PC-3 (cell line): Measurements from ENCODE around the gene SYNGR2. TPM values are rescaled to one million over a fixed set of nuclear protein-coding genes. Genes with fewer than 3 reads are reported as not detected.

Experiments used
- ATAC-seq: fragments of 200-7000 bp; cut with Tn5 transposase; 2 replicates; pipeline ENCODE4 v1.9.1; 2020; ENCODE audit warnings: mild to moderate bottlenecking, moderate library complexity
- BruUV-seq: library from RNA; stranded (reverse); fragments of 400-500 nt; replicated peaks from 2 replicates; lab custom pipeline; 2021; lab: Mats Ljungman, UMichigan
- CTCF ChIA-PET: fragments of 300-600 bp; sonication (Branson Sonifier 250); formaldehyde crosslinking; loops from one replicate; lab custom pipeline; 2022; ENCODE audit warnings: antibody characterized with exemption; lab: Charles Lee
- POLR2A ChIA-PET: fragments of 300-600 bp; sonication (Branson Sonifier 250); formaldehyde crosslinking; loops from one replicate; lab custom pipeline; 2022; ENCODE audit warnings: antibody characterized with exemption; ENCODE audit not compliant: unreplicated experiment; lab: Charles Lee
- DNase-seq: peaks from one replicate; pipeline ENCODE4 v3.0.0-alpha.2; 2015
- H2AFZ ChIP-seq: fragments of 300-600 bp; sonication (generic); 2 replicates; pipeline ENCODE4 v1.6.0; 2016; ENCODE audit warnings: antibody characterized with exemption, low read length
- H3F3A ChIP-seq: fragments of 300-600 bp; sonication (generic); one replicate; pipeline ENCODE4 v1.6.0; 2017; ENCODE audit warnings: antibody characterized with exemption, low read length, control low read depth, mild to moderate bottlenecking; ENCODE audit not compliant: unreplicated experiment
- H3K27ac ChIP-seq: fragments of 300-600 bp; sonication (generic); 2 replicates; pipeline ENCODE4 v1.5.1; 2016; ENCODE audit warnings: mild to moderate bottlenecking, low read length
- H3K27me3 ChIP-seq: fragments of 300-600 bp; sonication (generic); 2 replicates; pipeline ENCODE4 v1.6.1; 2016; ENCODE audit warnings: low read length, mixed read lengths
- H3K36me3 ChIP-seq: fragments of 300-600 bp; sonication (generic); 2 replicates; pipeline ENCODE4 v1.6.1; 2016; ENCODE audit warnings: low read depth, mixed run types, low read length, mixed read lengths
- H3K4me1 ChIP-seq: fragments of 300-600 bp; sonication (generic); 2 replicates; pipeline ENCODE4 v1.5.1; 2016; ENCODE audit warnings: low read length; ENCODE audit not compliant: insufficient read depth
- H3K4me2 ChIP-seq: fragments of 300-600 bp; sonication (generic); 2 replicates; pipeline ENCODE4 v1.6.0; 2016; ENCODE audit warnings: low read length
- H3K4me3 ChIP-seq: fragments of 300-600 bp; sonication (generic); 2 replicates; pipeline ENCODE4 v1.5.1; 2016; ENCODE audit warnings: mild to moderate bottlenecking, low read length, mixed read lengths
- H3K79me2 ChIP-seq: fragments of 300-600 bp; sonication (generic); 2 replicates; pipeline ENCODE4 v1.6.1; 2017; ENCODE audit warnings: low read length, mixed read lengths
- H3K9ac ChIP-seq: fragments of 300-600 bp; sonication (generic); 2 replicates; pipeline ENCODE4 v1.6.0; 2016; ENCODE audit warnings: mild to moderate bottlenecking, low read length
- H3K9me2 ChIP-seq: fragments of 300-600 bp; sonication (generic); replicated peaks from 2 replicates; pipeline ENCODE4 v1.6.1; 2016; ENCODE audit warnings: mixed run types, low read length, mixed read lengths
- H3K9me3 ChIP-seq: fragments of 300-600 bp; sonication (generic); 2 replicates; pipeline ENCODE4 v1.6.1; 2016; ENCODE audit warnings: low read length, mixed read lengths
- H4K20me1 ChIP-seq: fragments of 300-600 bp; sonication (generic); 2 replicates; pipeline ENCODE4 v1.6.1; 2016; ENCODE audit warnings: low read length, mixed read lengths
- EZH2 ChIP-seq: fragments of 300-600 bp; sonication (generic); IDR thresholded peaks from one replicate; pipeline ENCODE4 v1.6.1; 2017; ENCODE audit warnings: antibody characterized with exemption, mild to moderate bottlenecking, low read length; ENCODE audit not compliant: unreplicated experiment
- EZH2phosphoT487 ChIP-seq: fragments of 300-600 bp; sonication (generic); IDR thresholded peaks from 2 replicates; pipeline ENCODE4 v1.6.1; 2018; ENCODE audit warnings: mild to moderate bottlenecking, antibody characterized with exemption, low read length, borderline replicate concordance
- intact Hi-C: fragments of 100-400 bp; cut with micrococcal nuclease; formaldehyde crosslinking; loops from 2 replicates; pipeline ENCODE4 v1.9.0; 2023
- total RNA-seq: library from RNA; depleted of rRNA; stranded (reverse); fragments of >200 nt; gene quantifications from 2 replicates; pipeline ENCODE4 v1.2.3, GENCODE V29; 2014
- TF ChIP-seq, protein P1 (sequence below): fragments of 300-600 bp; sonication (generic); conservative IDR thresholded peaks from 2 replicates; pipeline ENCODE4 v1.5.1; 2017; ENCODE audit warnings: antibody characterized with exemption, low read depth, mild to moderate bottlenecking, low read length

SYNGR2 gene
- total RNA-seq, 1 experiment from 2014 or later, result 213 TPM

DNA sequence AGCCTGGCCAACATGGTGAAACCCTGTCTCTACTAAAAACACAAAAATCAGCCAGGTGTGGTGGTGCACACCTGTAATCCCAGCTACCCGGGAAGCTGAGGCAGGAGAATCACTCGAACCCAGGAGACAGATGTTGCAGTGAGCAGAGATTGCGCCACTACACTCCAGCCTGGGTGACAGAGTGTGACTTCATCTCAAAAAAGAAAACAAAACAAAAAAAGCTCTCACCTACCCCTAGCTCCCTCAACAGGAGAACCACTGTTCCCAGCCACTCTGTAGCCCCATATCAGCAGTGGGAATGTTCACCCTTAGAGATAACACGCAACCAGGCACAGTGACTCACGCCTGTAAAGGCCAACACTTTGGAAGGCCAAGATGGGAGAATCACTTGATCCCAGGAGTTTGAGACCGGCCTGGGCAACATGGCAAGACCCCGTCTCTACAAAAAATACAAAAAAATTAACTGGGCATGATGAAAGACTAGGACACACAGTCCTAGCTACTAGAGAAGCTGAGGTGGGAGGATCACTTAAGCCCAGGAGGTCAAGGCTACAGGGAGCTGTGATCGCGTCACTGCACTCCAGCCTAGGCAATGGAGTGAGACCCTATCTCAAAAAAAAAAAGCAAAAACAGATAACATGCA, 32.4 kb upstream of the SYNGR2 start:
- CTCF ChIA-PET, result no interaction called here
- DNase-seq, result no peak

DNA sequence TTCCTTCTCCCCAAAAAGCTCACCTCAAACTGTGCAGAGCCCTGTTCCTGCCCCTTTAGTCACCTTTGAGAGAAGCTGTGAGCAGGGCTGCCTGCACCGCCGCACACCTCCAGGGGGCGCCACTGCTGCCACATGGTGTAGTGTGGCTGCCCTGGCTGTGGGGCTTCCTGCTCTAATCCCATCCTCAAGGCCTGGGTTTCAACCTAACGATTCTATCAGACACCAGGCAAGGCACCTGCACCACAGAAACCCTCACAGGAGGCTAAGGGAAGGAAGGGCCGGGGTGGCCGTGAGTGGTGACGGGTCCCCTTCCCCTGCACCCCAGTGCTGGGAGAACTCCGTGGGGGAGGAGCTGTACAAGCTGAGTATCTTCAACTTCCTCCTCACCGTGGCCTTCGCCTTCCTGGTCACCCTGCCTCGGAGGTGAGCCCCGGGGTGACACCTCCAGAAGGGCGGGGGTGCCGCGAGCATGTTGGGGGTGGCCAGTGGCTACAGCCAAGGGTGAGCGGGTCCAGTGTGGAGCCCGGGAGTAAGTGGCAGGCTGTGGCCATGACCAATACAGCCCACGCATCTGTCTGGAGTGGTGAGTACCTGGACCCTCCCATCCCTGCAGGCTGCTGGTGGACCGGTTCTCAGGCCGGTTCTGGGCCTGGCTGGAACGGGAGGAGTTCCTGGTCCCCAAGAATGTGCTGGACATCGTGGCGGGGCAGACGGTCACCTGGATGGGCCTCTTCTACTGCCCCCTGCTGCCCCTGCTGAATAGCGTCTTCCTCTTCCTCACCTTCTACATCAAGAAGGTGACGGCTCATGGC, 30.8 kb upstream of the SYNGR2 start:
- Histone ChIP-seq H3K4me2 (no peak overlapping the region), H2AFZ (no peak overlapping the region), H3K27ac (no peak overlapping the region), H3K4me3 (no peak overlapping the region), H3K36me3 (no peaks in the 10 kb centered on the region), H3K79me2 (no peaks in the 10 kb centered on the region), H3F3A (peaks cover 3% of the 10 kb centered on the region), H3K9me3 (no peaks in the 10 kb centered on the region), H3K27me3 (no peaks in the 10 kb centered on the region), H3K9ac (no peak overlapping the region), H3K4me1 (peaks cover 26% of the 10 kb centered on the region), H3K9me2 (no peaks in the 10 kb centered on the region), H4K20me1 (no peaks in the 10 kb centered on the region)
- TF ChIP-seq EZH2phosphoT487, result no peak
- TF ChIP-seq, protein P1, sequence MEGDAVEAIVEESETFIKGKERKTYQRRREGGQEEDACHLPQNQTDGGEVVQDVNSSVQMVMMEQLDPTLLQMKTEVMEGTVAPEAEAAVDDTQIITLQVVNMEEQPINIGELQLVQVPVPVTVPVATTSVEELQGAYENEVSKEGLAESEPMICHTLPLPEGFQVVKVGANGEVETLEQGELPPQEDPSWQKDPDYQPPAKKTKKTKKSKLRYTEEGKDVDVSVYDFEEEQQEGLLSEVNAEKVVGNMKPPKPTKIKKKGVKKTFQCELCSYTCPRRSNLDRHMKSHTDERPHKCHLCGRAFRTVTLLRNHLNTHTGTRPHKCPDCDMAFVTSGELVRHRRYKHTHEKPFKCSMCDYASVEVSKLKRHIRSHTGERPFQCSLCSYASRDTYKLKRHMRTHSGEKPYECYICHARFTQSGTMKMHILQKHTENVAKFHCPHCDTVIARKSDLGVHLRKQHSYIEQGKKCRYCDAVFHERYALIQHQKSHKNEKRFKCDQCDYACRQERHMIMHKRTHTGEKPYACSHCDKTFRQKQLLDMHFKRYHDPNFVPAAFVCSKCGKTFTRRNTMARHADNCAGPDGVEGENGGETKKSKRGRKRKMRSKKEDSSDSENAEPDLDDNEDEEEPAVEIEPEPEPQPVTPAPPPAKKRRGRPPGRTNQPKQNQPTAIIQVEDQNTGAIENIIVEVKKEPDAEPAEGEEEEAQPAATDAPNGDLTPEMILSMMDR, result peak; percentile 79
- ATAC-seq (no peak), DNase-seq (no peak)
- ChIA-PET CTCF (no interaction called here), POLR2A (interaction anchor here (0.6 kb wide), 1 partner anchor 78 kb away, joined by 5 read pairs; no protein-coding TSS in a partner anchor)
- intact Hi-C loops, result no loop called here
- BruUV-seq, result no TSS peak

More for the DNA sequence above, 32.4 kb upstream of the SYNGR2 start:
- Histone ChIP-seq H3K36me3 (no peaks in the 10 kb centered on the region), H3K27me3 (no peaks in the 10 kb centered on the region), H3K9me3 (no peaks in the 10 kb centered on the region), H3K4me2 (no peak overlapping the region), H3K9me2 (no peaks in the 10 kb centered on the region), H3K9ac (no peak overlapping the region), H3K27ac (no peak overlapping the region), H3K4me1 (peaks cover 18% of the 10 kb centered on the region), H3K4me3 (no peak overlapping the region), H3K79me2 (no peaks in the 10 kb centered on the region), H3F3A (peaks cover 3% of the 10 kb centered on the region), H4K20me1 (no peaks in the 10 kb centered on the region), H2AFZ (no peak overlapping the region)
- ATAC-seq, result no peak
- POLR2A ChIA-PET, result no interaction called here
- intact Hi-C loops, result no loop called here
- no peak for TF ChIP-seq EZH2phosphoT487
- TF ChIP-seq, protein P1, result no peak
- TF ChIP-seq EZH2, result no peak
- no TSS peak for BruUV-seq
